A549 (cell line): ENCODE data around the gene AFMID. TPM values are rescaled to one million over a fixed set of nuclear protein-coding genes. Genes with fewer than 3 reads are reported as not detected.

Source experiments
- ATAC-seq, 2 experiments: fragments of 200-7000 bp in 1 of 2; fragments of >200 bp in 1 of 2; cut with Nextera tagmentation in 1 of 2; cut with Tn5 transposase in 1 of 2; 3 replicates each; pipeline versions ENCODE4 v1.8.0 to v1.9.1; 2018 to 2020; ENCODE audit warnings: mild to moderate bottlenecking in 1 of 2, moderate library complexity in 1 of 2
- CTCF ChIA-PET: fragments of 300-600 bp; sonication (Branson Sonifier 250); formaldehyde crosslinking; extraction: SDS; loops from one replicate; lab custom pipeline; 2021; ENCODE audit warnings: antibody characterized with exemption, inconsistent platforms; lab: Yijun Ruan, JAX
- POLR2A ChIA-PET: fragments of 350-600 bp; formaldehyde crosslinking; extraction: SDS; loops from one replicate; lab custom pipeline; 2021; ENCODE audit warnings: antibody characterized with exemption, inconsistent platforms; lab: Yijun Ruan, JAX
- DNase-seq, 2 experiments: peaks; one replicate each; pipeline versions ENCODE4 v3.0.0 to v3.0.0-alpha.2; 2011 to 2016; ENCODE audit warnings: low read depth in 1 of 2, low spot score in 1 of 2
- FAIRE-seq: peaks from 2 replicates; lab custom pipeline; 2011; peaks lifted over from hg19 to GRCh38; lab: Jason Lieb, UNC
- H3K27ac ChIP-seq, 2 experiments: fragments of >200 bp; sonication (Bioruptor Twin); formaldehyde crosslinking; 3 replicates each; pipeline ENCODE4 v1.5.1; 2016 to 2017
- H3K4me1 ChIP-seq: fragments of >200 bp; sonication (Bioruptor Twin); formaldehyde crosslinking; 3 replicates; pipeline ENCODE4 v1.6.1; 2016
- H3K4me2 ChIP-seq: fragments of >200 bp; sonication (Bioruptor Twin); formaldehyde crosslinking; 3 replicates; pipeline ENCODE4 v1.6.1; 2016
- H3K4me3 ChIP-seq: fragments of >200 bp; sonication (Bioruptor Twin); formaldehyde crosslinking; 3 replicates; pipeline ENCODE4 v1.5.1; 2016
- H3K9me3 ChIP-seq: fragments of >200 bp; sonication (Bioruptor Twin); formaldehyde crosslinking; 3 replicates; pipeline ENCODE4 v1.6.1; 2016
- CBX2 ChIP-seq: fragments of 200-600 bp; sonication (generic); IDR thresholded peaks from 2 replicates; pipeline ENCODE4 v1.6.1; 2016; ENCODE audit warnings: low read depth, mild to moderate bottlenecking, borderline replicate concordance
- FOSL2 ChIP-seq, 2 experiments: fragments of 450-650 bp in 1 of 2; fragments of >200 bp in 1 of 2; sonication (Bioruptor Twin) in 1 of 2; formaldehyde crosslinking; IDR thresholded peaks; 2 replicates each; pipeline versions ENCODE4 v1.5.0 to v1.6.1; 2016 to 2020; ENCODE audit warnings: mild to moderate bottlenecking in 1 of 2, moderate library complexity in 1 of 2
- FOXS1 ChIP-seq: fragments of 250-450 bp; sonication (Bioruptor Pico); IDR thresholded peaks from 2 replicates; pipeline ENCODE4 v1.5.0; 2020; ENCODE audit warnings: mild to moderate bottlenecking, moderate library complexity
- HOXA7 ChIP-seq: fragments of 250-450 bp; sonication (Bioruptor Pico); IDR thresholded peaks from 2 replicates; pipeline ENCODE4 v1.5.0; 2020; ENCODE audit warnings: mild to moderate bottlenecking, moderate library complexity
- HOXB5 ChIP-seq: fragments of 250-450 bp; sonication (Bioruptor Pico); IDR thresholded peaks from 2 replicates; pipeline ENCODE4 v1.5.0; 2020; ENCODE audit warnings: mild to moderate bottlenecking, moderate library complexity
- PBX3 ChIP-seq: IDR thresholded peaks from 2 replicates; pipeline ENCODE4 v1.6.1; 2012
- RCOR1 ChIP-seq: fragments of 150-350 bp; IDR thresholded peaks from 2 replicates; pipeline ENCODE4 v1.6.1; 2014; ENCODE audit warnings: antibody characterized with exemption, low read length, low read depth
- REST ChIP-seq: fragments of 200-600 bp; sonication (generic); IDR thresholded peaks from 2 replicates; pipeline ENCODE4 v1.6.1; 2016; ENCODE audit warnings: antibody characterized with exemption, mild to moderate bottlenecking, moderate library complexity
- WGBS: methylation state at CpG from one replicate; pipeline ENCODE4 v1.1.6; 2017; ENCODE audit errors: missing lambda C conversion rate; 5-methylcytosine and 5-hydroxymethylcytosine counted together
- polyA plus RNA-seq, 4 experiments: library from polyadenylated mRNA; depleted of rRNA in 3 of 4; stranded (reverse); fragments of >200 nt; fragmentation: RNase III in 1 of 4; extraction: RNeasy Plus Mini Kit Qiagen cat#74134 plus additional on column Dnase treatment in 1 of 4; gene quantifications; 2 replicates in 3 of 4; 3 replicates in 1 of 4; pipeline ENCODE4 v1.2.3, GENCODE V29; 2011 to 2017
- TF ChIP-seq, protein P1 (sequence below): IDR thresholded peaks from 2 replicates; pipeline ENCODE4 v1.6.1; 2012; ENCODE audit warnings: low read depth, borderline replicate concordance
- TF ChIP-seq, protein P2 (sequence below): fragments of >200 bp; sonication (Bioruptor Twin); formaldehyde crosslinking; IDR thresholded peaks from 3 replicates; pipeline ENCODE4 v1.6.1; 2016

Gene AFMID
- polyA plus RNA-seq, 2 of the 4 experiments (the other 2 are of a cell fraction), result 33.4 to 43.4 TPM

- peak overlapping the region; percentile 84 for H3K4me2 ChIP-seq
- ChIA-PET CTCF (interaction anchor here (0.6 to 24.0 kb wide), 11 partner anchors 8 to 497 kb away, joined by 3 to 295 read pairs (median 4); partner anchors contain the start of genes SYNGR2, TK1, TMC6 and TMC8), POLR2A (interaction anchor here (0.6 to 3.0 kb wide), 7 partner anchors 9 to 170 kb away, joined by 3 to 8 read pairs (median 5); partner anchors contain the start of genes AFMID, SYNGR2, TK1 and TMC6)
- DNase-seq (peak; percentile 85 to 87), ATAC-seq (peak; percentile 8 to 33; a peak in 5 of 6 replicates), FAIRE-seq (peak; percentile 54)
- peaks cover 49% of the 10 kb centered on the region for H3K4me1 ChIP-seq
- TF ChIP-seq PBX3, result 0 out of 2 replicates have a peak, but pooled peaks have one; percentile 45
- TF ChIP-seq REST, result no peak
- TF ChIP-seq FOSL2 (IDR thresholded peaks at IDR 0.05), result peak; percentile 42
- TF ChIP-seq FOSL2 (CRISPR knock-in tag; IDR thresholded peaks at IDR 0.05), result peak; percentile 87
- no peak for TF ChIP-seq HOXB5 (CRISPR knock-in tag)
- no peaks in the 10 kb centered on the region for H3K9me3 ChIP-seq
- H3K27ac ChIP-seq, result peak overlapping the region; percentile 4 to 87; a peak in 4 of 6 replicates
- WGBS, result 55% methylated on average over 16 of the region's 16 CpGs
- H3K4me3 ChIP-seq, result no peak overlapping the region
Observed at GRCh38 chr17:78142119-78142861, 44.9 kb upstream of the AFMID start.

GRCh38 chr17:78143214-78144146 lies 43.7 kb upstream of the AFMID start:
- H3K4me3 ChIP-seq, result no peak overlapping the region
- FAIRE-seq, result no peak
- WGBS, result 95% methylated on average over 21 of the region's 21 CpGs
- no peak for ATAC-seq
- H3K4me2 ChIP-seq, result peak overlapping the region; percentile 57
- no peak for TF ChIP-seq CBX2
- no peak for TF ChIP-seq HOXA7 (CRISPR knock-in tag)
- TF ChIP-seq, protein P1, sequence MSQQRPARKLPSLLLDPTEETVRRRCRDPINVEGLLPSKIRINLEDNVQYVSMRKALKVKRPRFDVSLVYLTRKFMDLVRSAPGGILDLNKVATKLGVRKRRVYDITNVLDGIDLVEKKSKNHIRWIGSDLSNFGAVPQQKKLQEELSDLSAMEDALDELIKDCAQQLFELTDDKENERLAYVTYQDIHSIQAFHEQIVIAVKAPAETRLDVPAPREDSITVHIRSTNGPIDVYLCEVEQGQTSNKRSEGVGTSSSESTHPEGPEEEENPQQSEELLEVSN, result no peak
- TF ChIP-seq RCOR1, result no peak
- TF ChIP-seq, protein P2, sequence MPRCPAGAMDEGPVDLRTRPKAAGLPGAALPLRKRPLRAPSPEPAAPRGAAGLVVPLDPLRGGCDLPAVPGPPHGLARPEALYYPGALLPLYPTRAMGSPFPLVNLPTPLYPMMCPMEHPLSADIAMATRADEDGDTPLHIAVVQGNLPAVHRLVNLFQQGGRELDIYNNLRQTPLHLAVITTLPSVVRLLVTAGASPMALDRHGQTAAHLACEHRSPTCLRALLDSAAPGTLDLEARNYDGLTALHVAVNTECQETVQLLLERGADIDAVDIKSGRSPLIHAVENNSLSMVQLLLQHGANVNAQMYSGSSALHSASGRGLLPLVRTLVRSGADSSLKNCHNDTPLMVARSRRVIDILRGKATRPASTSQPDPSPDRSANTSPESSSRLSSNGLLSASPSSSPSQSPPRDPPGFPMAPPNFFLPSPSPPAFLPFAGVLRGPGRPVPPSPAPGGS, result no peak
- TF ChIP-seq FOXS1 (CRISPR knock-in tag), result no peak
- TF ChIP-seq, all 56 proteins: peak for 0
- Histone ChIP-seq H3K4me1 (peaks cover 56% of the 10 kb centered on the region), H3K27ac (peak overlapping the region; percentile 62 to 84), H3K9me3 (no peaks in the 10 kb centered on the region)
- ChIA-PET POLR2A (interaction anchor here (0.7 to 1.0 kb wide), 2 partner anchors 42 to 185 kb away, joined by 3 to 4 read pairs; partner anchors contain the start of gene TNRC6C), CTCF (interaction anchor here (0.6 to 24.0 kb wide), 12 partner anchors 9 to 130 kb away, joined by 3 to 295 read pairs (median 4); partner anchors contain the start of genes SYNGR2, TK1, TMC6 and TMC8)
- DNase-seq, result no peak
